Esophagus squamous epithelium (tissue), 5 donors: Measurements from ENCODE around the gene TOP2B. TPM values are rescaled to one million over a fixed set of nuclear protein-coding genes. Genes with fewer than 3 reads are reported as not detected.

Experiments used
- DNase-seq: peaks from one replicate; lab custom pipeline; 2025; lab: John Stamatoyannopoulos, UW
- H3K27ac ChIP-seq, 4 donors: fragments of 200-600 bp; sonication (generic); one replicate each; pipeline ENCODE4 v1.5.1; 2016 to 2019; ENCODE audit warnings: mild to moderate bottlenecking in 1 of 4
- H3K27me3 ChIP-seq, 4 donors: fragments of 200-600 bp; sonication (generic); 1 replicate in 3 of 4; 2 replicates in 1 of 4; pipeline versions ENCODE4 v1.5.1 to v1.6.0; 2017 to 2021; ENCODE audit warnings: antibody characterized with exemption in 1 of 4
- H3K36me3 ChIP-seq, 3 donors: fragments of 200-600 bp; sonication (generic); one replicate each; pipeline ENCODE4 v1.5.1; 2016 to 2019
- H3K4me1 ChIP-seq, 3 donors: fragments of 200-600 bp; sonication (generic); one replicate each; pipeline ENCODE4 v1.5.1; 2017 to 2019
- H3K4me3 ChIP-seq, 4 donors: fragments of 200-600 bp; sonication (generic); 1 replicate in 3 of 4; 2 replicates in 1 of 4; pipeline ENCODE4 v1.5.1; 2016 to 2019; ENCODE audit warnings: mild to moderate bottlenecking in 2 of 4, moderate library complexity in 1 of 4
- H3K9me3 ChIP-seq, 3 donors: fragments of 200-600 bp; sonication (generic); one replicate each; pipeline ENCODE4 v1.5.1; 2016 to 2019
- CTCF ChIP-seq, 6 experiments: fragments of 450-650 bp in 4 of 6; fragments of 200-600 bp in 2 of 6; sonication (generic) in 2 of 6; IDR thresholded peaks; one replicate each; pipeline ENCODE4 v1.5.1; 2016 to 2019; ENCODE audit warnings: antibody characterized with exemption in 6 of 6, mild to moderate bottlenecking in 4 of 6, moderate library complexity in 4 of 6
- POLR2A ChIP-seq, 4 donors: fragments of 450-650 bp; IDR thresholded peaks; one replicate each; pipeline ENCODE4 v1.6.1; 2017; ENCODE audit warnings: antibody characterized with exemption in 4 of 4, mild to moderate bottlenecking in 4 of 4, moderate library complexity in 3 of 4
- WGBS, 2 donors: methylation state at CpG; one replicate each; pipeline ENCODE4 v1.1.5; 2018; 5-methylcytosine and 5-hydroxymethylcytosine counted together
- intact Hi-C: fragments of 100-400 bp; cut with DNase I; formaldehyde crosslinking; loops from one replicate; pipeline ENCODE4 v1.15.0; 2022
- total RNA-seq, 4 donors: library from RNA; depleted of rRNA; stranded (reverse); fragments of >200 nt; gene quantifications; one replicate each; pipeline ENCODE4 v1.1.0, GENCODE V29; 2016
- donor health status: DM: yes; HTN: yes; CAD: no.

Gene TOP2B
- total RNA-seq, 4 donors from 2014 or later: 47.6 to 89.8 (median 67.4) TPM

GRCh38 chr3:25683410-25683809 lies 18.7 kb upstream of the TOP2B start:
- Histone ChIP-seq H3K36me3 (no peaks in the 10 kb centered on the region), H3K27me3 (no peaks in the 10 kb centered on the region), H3K4me3 (no peak overlapping the region), H3K27ac (no peak overlapping the region), H3K9me3 (no peaks in the 10 kb centered on the region), H3K4me1 (no peaks in the 10 kb centered on the region)
- no peak for DNase-seq
- no peak for TF ChIP-seq CTCF (IDR thresholded peaks at IDR 0.05)
- TF ChIP-seq POLR2A (IDR thresholded peaks at IDR 0.05): no peak
- 89 to 91% methylated on average over 1 of the region's 1 CpG for WGBS, 2 donors
- intact Hi-C loops: no loop called here

- no peaks in the 10 kb centered on the region for H3K4me1 ChIP-seq
- H3K27ac ChIP-seq: no peak overlapping the region
- H3K4me3 ChIP-seq: no peak overlapping the region
- intact Hi-C loops: no loop called here
- H3K36me3 ChIP-seq: no peaks in the 10 kb centered on the region
- no peaks in the 10 kb centered on the region for H3K9me3 ChIP-seq
- DNase-seq: no peak
- TF ChIP-seq POLR2A (IDR thresholded peaks at IDR 0.05) (no peak), CTCF (IDR thresholded peaks at IDR 0.05) (no peak)
- WGBS, 2 donors: 84 to 90% methylated on average over 6 of the region's 6 CpGs
- H3K27me3 ChIP-seq: no peaks in the 10 kb centered on the region
These were observed 15.1 kb upstream of the TOP2B start for GRCh38 chr3:25679642-25680302.

GRCh38 chr3:25679166-25679565 lies 14.5 kb upstream of the TOP2B start:
- no peaks in the 10 kb centered on the region for H3K27me3 ChIP-seq
- no peaks in the 10 kb centered on the region for H3K4me1 ChIP-seq
- H3K27ac ChIP-seq: no peak overlapping the region
- TF ChIP-seq POLR2A (IDR thresholded peaks at IDR 0.05) (no peak), CTCF (IDR thresholded peaks at IDR 0.05) (no peak)
- no peak overlapping the region for H3K4me3 ChIP-seq
- intact Hi-C loops: no loop called here
- no CpG with 5 or more reads among the region's 2 CpGs for WGBS, 2 donors
- DNase-seq: no peak
- no peaks in the 10 kb centered on the region for H3K9me3 ChIP-seq
- H3K36me3 ChIP-seq: no peaks in the 10 kb centered on the region

GRCh38 chr3:25678581-25678980 lies 13.9 kb upstream of the TOP2B start:
- Histone ChIP-seq H3K27ac (no peak overlapping the region), H3K4me3 (no peak overlapping the region), H3K4me1 (no peaks in the 10 kb centered on the region), H3K27me3 (no peaks in the 10 kb centered on the region), H3K36me3 (no peaks in the 10 kb centered on the region), H3K9me3 (no peaks in the 10 kb centered on the region)
- TF ChIP-seq POLR2A (IDR thresholded peaks at IDR 0.05): no peak
- TF ChIP-seq CTCF (IDR thresholded peaks at IDR 0.05): no peak
- no peak for DNase-seq
- intact Hi-C loops: no loop called here

GRCh38 chr3:25677121-25677520 lies 12.4 kb upstream of the TOP2B start:
- 77 to 79% methylated on average over 2 of the region's 2 CpGs for WGBS, 2 donors

More at GRCh38 chr3:25677121-25677520, 12.4 kb upstream of the TOP2B start:
- Histone ChIP-seq H3K27me3 (no peaks in the 10 kb centered on the region), H3K27ac (no peak overlapping the region), H3K9me3 (no peaks in the 10 kb centered on the region), H3K36me3 (no peaks in the 10 kb centered on the region), H3K4me1 (no peaks in the 10 kb centered on the region), H3K4me3 (no peak overlapping the region)
- no peak for DNase-seq
- TF ChIP-seq CTCF (IDR thresholded peaks at IDR 0.05) (no peak), POLR2A (IDR thresholded peaks at IDR 0.05) (no peak)
- intact Hi-C loops: no loop called here
